Iris pigment epithelial cell (primary cell): ENCODE results near the gene USP17L21.
A peak's percentile ranks its signal among the peaks of the same experiment; 100 is the strongest.
"Not testable (repeated sequence)": the region's sequence is repeated elsewhere in the genome, so short reads cannot be mapped to it uniquely, and the experiment has no call there.

Experiments
- DNase-seq: peaks from one replicate; pipeline ENCODE4 v3.0.0-alpha.2; 2011; ENCODE audit warnings: low read depth

Gene USP17L21, protein sequence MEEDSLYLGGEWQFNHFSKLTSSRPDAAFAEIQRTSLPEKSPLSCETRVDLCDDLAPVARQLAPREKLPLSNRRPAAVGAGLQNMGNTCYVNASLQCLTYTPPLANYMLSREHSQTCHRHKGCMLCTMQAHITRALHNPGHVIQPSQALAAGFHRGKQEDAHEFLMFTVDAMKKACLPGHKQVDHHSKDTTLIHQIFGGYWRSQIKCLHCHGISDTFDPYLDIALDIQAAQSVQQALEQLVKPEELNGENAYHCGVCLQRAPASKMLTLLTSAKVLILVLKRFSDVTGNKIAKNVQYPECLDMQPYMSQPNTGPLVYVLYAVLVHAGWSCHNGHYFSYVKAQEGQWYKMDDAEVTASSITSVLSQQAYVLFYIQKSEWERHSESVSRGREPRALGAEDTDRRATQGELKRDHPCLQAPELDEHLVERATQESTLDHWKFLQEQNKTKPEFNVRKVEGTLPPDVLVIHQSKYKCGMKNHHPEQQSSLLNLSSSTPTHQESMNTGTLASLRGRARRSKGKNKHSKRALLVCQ

GRCh38 chr4:9262572-9262971 lies at the start of gene USP17L21:
USP17L21 (plus strand) TSS chr4:9262872; CDS start chr4:9262872, 0 bp downstream.
- DNase-seq, result not testable (repeated sequence)

GRCh38 chr4:9214701-9215100 lies 48.0 kb upstream of the USP17L21 start:
- DNase-seq, result not testable (repeated sequence)

- DNase-seq, result not testable (repeated sequence)
Measured at GRCh38 chr4:9215105-9215504, 47.6 kb upstream of the USP17L21 start, which contains the start of gene USP17L11. USP17L11 (plus strand) TSS chr4:9215405; CDS start chr4:9215405, 0 bp downstream.

- not testable (repeated sequence) for DNase-seq
Measured at GRCh38 chr4:9219852-9220251, 42.8 kb upstream of the USP17L21 start, which contains the start of gene USP17L12. USP17L12 (plus strand) TSS chr4:9220152; CDS start chr4:9220152, 0 bp downstream.

DNA sequence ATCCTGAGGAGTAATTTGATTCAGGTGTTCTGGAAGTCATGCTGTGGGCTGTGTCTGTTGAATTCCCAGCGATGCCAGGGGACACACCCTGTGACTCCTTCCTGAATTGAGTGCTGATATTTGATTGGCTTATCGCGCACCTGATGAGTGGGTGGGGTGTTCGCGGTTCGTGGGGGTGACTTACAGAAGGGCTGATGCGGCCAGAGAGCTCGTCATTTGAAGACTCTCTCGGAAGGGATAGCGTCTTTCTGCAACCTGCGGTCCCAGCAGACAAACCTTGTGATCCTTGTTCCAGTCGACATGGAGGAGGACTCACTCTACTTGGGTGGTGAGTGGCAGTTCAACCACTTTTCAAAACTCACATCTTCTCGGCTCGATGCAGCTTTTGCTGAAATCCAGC lies 38.1 kb upstream of the USP17L21 start, which contains the start of gene USP17L13:
Gene USP17L13 (plus strand): TSS at position 301 of the 400 bp plus-strand sequence. CDS start 0 bp downstream, at position 301.
- DNase-seq, result not testable (repeated sequence)

DNA sequence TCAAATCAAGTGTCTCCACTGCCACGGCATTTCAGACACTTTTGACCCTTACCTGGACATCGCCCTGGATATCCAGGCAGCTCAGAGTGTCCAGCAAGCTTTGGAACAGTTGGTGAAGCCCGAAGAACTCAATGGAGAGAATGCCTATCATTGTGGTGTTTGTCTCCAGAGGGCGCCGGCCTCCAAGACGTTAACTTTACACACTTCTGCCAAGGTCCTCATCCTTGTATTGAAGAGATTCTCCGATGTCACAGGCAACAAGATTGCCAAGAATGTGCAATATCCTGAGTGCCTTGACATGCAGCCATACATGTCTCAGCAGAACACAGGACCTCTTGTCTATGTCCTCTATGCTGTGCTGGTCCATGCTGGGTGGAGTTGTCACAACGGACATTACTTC lies 32.4 kb upstream of the USP17L21 start:
- DNase-seq, result not testable (repeated sequence)

GRCh38 chr4:9234085-9234484 lies 28.6 kb upstream of the USP17L21 start, which contains the start of gene USP17L15:
USP17L15 (plus strand) TSS chr4:9234385; CDS start chr4:9234385, 0 bp downstream.
- DNase-seq, result not testable (repeated sequence)

GRCh38 chr4:9238461-9238860 lies 24.2 kb upstream of the USP17L21 start:
- peak; percentile 5 for DNase-seq

- not testable (repeated sequence) for DNase-seq
Measured at GRCh38 chr4:9243579-9243978, 19.1 kb upstream of the USP17L21 start, which contains the start of gene USP17L17. USP17L17 (plus strand) TSS chr4:9243879; CDS start chr4:9243879, 0 bp downstream.

DNA sequence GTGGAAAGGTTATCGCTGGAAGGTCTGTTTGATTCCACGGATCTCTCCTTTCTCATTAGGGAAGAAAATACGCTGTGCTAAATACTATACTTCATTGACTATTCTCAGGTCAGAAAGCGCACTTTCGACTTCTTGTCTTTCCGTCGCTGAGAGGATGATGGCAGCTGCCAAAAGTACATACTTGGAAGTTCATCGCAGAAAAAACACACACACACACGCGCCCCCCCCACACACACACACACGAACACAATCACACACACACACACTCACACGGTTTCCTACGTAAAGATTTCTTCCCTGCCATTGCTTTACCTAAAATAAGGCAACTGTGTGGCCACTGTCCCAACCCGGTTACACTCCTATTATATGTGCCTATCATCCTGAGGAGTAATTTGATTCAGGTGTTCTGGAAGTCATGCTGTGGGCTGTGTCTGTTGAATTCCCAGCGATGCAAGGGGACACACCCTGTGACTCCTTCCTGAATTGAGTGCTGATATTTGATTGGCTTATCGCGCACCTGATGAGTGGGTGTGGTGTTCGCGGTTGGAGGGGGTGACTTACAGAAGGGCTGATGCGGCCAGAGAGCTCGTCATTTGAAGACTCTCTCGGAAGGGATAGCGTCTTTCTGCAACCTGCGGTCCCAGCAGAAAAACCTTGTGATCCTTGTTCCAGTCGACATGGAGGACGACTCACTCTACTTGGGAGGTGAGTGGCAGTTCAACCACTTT lies 14.6 kb upstream of the USP17L21 start, which contains the start of gene USP17L18:
Gene USP17L18 (plus strand): TSS at position 678 of the 728 bp plus-strand sequence. CDS start 0 bp downstream, at position 678.
- peak; percentile 2 for DNase-seq

DNA sequence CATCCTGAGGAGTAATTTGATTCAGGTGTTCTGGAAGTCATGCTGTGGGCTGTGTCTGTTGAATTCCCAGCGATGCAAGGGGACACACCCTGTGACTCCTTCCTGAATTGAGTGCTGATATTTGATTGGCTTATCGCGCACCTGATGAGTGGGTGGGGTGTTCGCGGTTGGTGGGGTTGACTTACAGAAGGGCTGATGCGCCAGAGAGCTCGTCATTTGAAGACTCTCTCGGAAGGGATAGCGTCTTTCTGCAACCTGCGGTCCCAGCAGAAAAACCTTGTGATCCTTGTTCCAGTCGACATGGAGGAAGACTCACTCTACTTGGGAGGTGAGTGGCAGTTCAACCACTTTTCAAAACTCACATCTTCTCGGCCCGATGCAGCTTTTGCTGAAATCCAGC lies 9.6 kb upstream of the USP17L21 start, which contains the start of gene USP17L19:
Gene USP17L19 (plus strand): TSS at position 301 of the 400 bp plus-strand sequence. CDS start 0 bp downstream, at position 301.
- DNase-seq, result not testable (repeated sequence)

GRCh38 chr4:9257824-9258223 lies 4.8 kb upstream of the USP17L21 start, which contains the start of gene USP17L20:
USP17L20 (plus strand) TSS chr4:9258124; CDS start chr4:9258124, 0 bp downstream.
- not testable (repeated sequence) for DNase-seq

DNA sequence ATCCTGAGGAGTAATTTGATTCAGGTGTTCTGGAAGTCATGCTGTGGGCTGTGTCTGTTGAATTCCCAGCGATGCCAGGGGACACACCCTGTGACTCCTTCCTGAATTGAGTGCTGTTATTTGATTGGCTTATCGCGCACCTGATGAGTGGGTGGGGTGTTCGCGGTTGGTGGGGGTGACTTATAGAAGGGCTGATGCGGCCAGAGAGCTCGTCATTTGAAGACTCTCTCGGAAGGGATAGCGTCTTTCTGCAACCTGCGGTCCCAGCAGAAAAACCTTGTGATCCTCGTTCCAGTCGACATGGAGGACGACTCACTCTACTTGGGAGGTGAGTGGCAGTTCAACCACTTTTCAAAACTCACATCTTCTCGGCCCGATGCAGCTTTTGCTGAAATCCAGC lies 4.6 kb downstream of the USP17L21 start, which contains the start of gene USP17L22:
Gene USP17L22 (plus strand): TSS at position 301 of the 400 bp plus-strand sequence. CDS start 0 bp downstream, at position 301.
- not testable (repeated sequence) for DNase-seq

DNA sequence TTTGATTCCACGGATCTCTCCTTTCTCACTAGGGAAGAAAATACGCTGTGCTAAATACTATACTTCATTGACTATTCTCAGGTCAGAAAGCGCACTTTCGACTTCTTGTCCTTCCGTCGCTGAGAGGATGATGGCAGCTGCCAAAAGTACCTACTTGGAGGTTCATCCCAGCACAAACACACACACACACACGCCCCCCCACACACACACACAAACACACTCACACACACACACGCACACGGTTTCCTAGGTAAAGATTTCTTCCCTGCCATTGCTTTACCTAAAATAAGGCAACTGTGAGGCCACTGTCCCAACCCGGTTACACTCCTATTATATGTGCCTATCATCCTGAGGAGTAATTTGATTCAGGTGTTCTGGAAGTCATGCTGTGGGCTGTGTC lies 9.0 kb downstream of the USP17L21 start:
- DNase-seq, result not testable (repeated sequence)
